ENCODE results near the gene FRYL. TPM values are rescaled to one million over a fixed set of nuclear protein-coding genes. Genes with fewer than 3 reads are reported as not detected.

The FRYL gene
- total RNA-seq, 1 experiment from 2014 or later, result 47.7 TPM

GRCh38 chr4:48483006-48483776, 296.9 kb downstream of the FRYL start, which contains the start of gene SLC10A4:
TSS of gene SLC10A4 (plus strand) at chr4:48483343. CDS start at chr4:48483562, 219 bp downstream.
- no peak for DNase-seq (ENCODE audit: low read depth, low spot score)
- CTCF ChIA-PET, result no interaction called here

More at GRCh38 chr4:48483006-48483776, 296.9 kb downstream of the FRYL start, which contains the start of gene SLC10A4:
- intact Hi-C loops (cut with micrococcal nuclease), result no loop called here
- Histone ChIP-seq H3K27ac (ENCODE audit: low read depth, low read length) (peak within 1 kb of the TSS; percentile 59; the same call in 1 of the 2 replicates), H2AFZ (ENCODE audit: low read depth, low read length, poor library complexity, severe bottlenecking) (peak within 1 kb of the TSS; percentile 58), H3K9me3 (ENCODE audit: control insufficient read depth in 1 of 2, insufficient read depth in 1 of 2, low read depth in 1 of 2, low read length in 2 of 2) (no peaks in the 10 kb centered on the region), H3K9me2 (ENCODE audit: insufficient read depth) (no peaks in the 10 kb centered on the region), H4K20me1 (ENCODE audit: insufficient read depth) (no peaks in the 10 kb centered on the region), H3K36me3 (ENCODE audit: control insufficient read depth in 1 of 2, insufficient read depth in 2 of 2, low read length in 2 of 2) (0 out of 4 replicates have a peak, but pooled peaks cover 0 to 2% of the 10 kb centered on the region in 2 experiments), H3K9ac (ENCODE audit: low read length) (peak within 1 kb of the TSS; percentile 62), H3K27me3 (ENCODE audit: insufficient read depth, low read length) (no peaks in the 10 kb centered on the region), H3K4me2 (ENCODE audit: low read length) (peak within 1 kb of the TSS; percentile 74), H3K79me2 (ENCODE audit: insufficient read depth, low read length) (peaks cover 4% of the 10 kb centered on the region; the same call in 1 of the 2 replicates), H3K4me1 (ENCODE audit: control insufficient read depth in 1 of 2, insufficient read depth in 2 of 2, low read length in 2 of 2) (peaks cover 2 to 15% of the 10 kb centered on the region in 2 experiments; a peak in 3 of 4 replicates), H3K4me3 (replicated peaks in 1 of 2; ENCODE audit: low read depth in 1 of 2, low read length in 2 of 2) (peak within 1 kb of the TSS; percentile 46 to 61)
- peak; percentile 79 for ATAC-seq
- RAD21 ChIA-PET (ENCODE audit: low non-redundant PET in 1 of 2, low total read pairs in 2 of 2, uncharacterized antibody in 2 of 2, unreplicated experiment in 2 of 2), result no interaction called here
- BruUV-seq (replicated peaks), result no TSS peak
- TF ChIP-seq ELF1 (IDR thresholded peaks at IDR 0.05; ENCODE audit: borderline replicate concordance, low read depth), result no peak
- TF ChIP-seq YY1 (IDR thresholded peaks at IDR 0.05; ENCODE audit: extremely low read depth, insufficient replicate concordance, low read depth, low read length), result no peak
- no peak for TF ChIP-seq REST (IDR thresholded peaks at IDR 0.05; ENCODE audit: low read depth)
- TF ChIP-seq ZFX (IDR thresholded peaks at IDR 0.05), result peak; percentile 89
- no peak for TF ChIP-seq MAX (IDR thresholded peaks at IDR 0.05)
- TF ChIP-seq SP1 (IDR thresholded peaks at IDR 0.05; ENCODE audit: low read depth), result no peak
- no peak for TF ChIP-seq EGR1 (IDR thresholded peaks at IDR 0.05; ENCODE audit: low read depth)
- POLR2A ChIA-PET, result no interaction called here

Measured in HCT116 (cell line).